Lower lobe of right lung (tissue), 2 donors: ENCODE measurements around the gene GPR107. TPM values are rescaled to one million over a fixed set of nuclear protein-coding genes. Genes with fewer than 3 reads are reported as not detected.

Experiments
- ATAC-seq, 2 donors: fragments of 200-7000 bp; cut with Tn5 transposase; one replicate each; pipeline ENCODE4 v1.9.1; 2020 to 2022; ENCODE audit warnings: mild to moderate bottlenecking in 2 of 2, moderate library complexity in 2 of 2
- DNase-seq: peaks from one replicate; pipeline ENCODE4 v3.0.0-alpha.2; 2020
- H3K27ac ChIP-seq: fragments of 200-600 bp; one replicate; pipeline ENCODE4 v1.8.0; 2022
- H3K27me3 ChIP-seq: fragments of 200-600 bp; one replicate; pipeline ENCODE4 v1.8.0; 2022; ENCODE audit warnings: low read depth
- H3K36me3 ChIP-seq: fragments of 200-600 bp; one replicate; pipeline ENCODE4 v1.8.0; 2022; ENCODE audit warnings: mild to moderate bottlenecking
- H3K4me1 ChIP-seq: fragments of 200-600 bp; one replicate; pipeline ENCODE4 v1.8.0; 2022
- H3K4me3 ChIP-seq: fragments of 200-600 bp; one replicate; pipeline ENCODE4 v1.8.0; 2022; ENCODE audit warnings: mild to moderate bottlenecking
- H3K9me3 ChIP-seq: fragments of 200-600 bp; one replicate; pipeline ENCODE4 v1.8.0; 2022
- intact Hi-C: fragments of 100-400 bp; cut with DNase I; formaldehyde crosslinking; loops from one replicate; pipeline ENCODE4 v1.11.0; 2022
- total RNA-seq: library from RNA; stranded (reverse); fragmentation: NEBNext Ultra II Directional; extraction: Animal tissue kit (Norgen Biotek cat#: 25700); gene quantifications from one replicate; pipeline ENCODE4 v1.2.1, GENCODE V29; 2021
- TF ChIP-seq, protein P1 (sequence below): fragments of 200-600 bp; IDR thresholded peaks from one replicate; pipeline ENCODE4 v1.8.0; 2022; ENCODE audit warnings: antibody characterized with exemption, mild to moderate bottlenecking
- donor health status: DM: no; HTN: yes; CAD: no; lungs with severe emphysema.

The GPR107 gene
- total RNA-seq, 1 donor from 2014 or later = 43.0 TPM

- DNase-seq (no peak), ATAC-seq (no peak)
- Histone ChIP-seq H3K4me3 (no peak overlapping the region), H3K4me1 (no peaks in the 10 kb centered on the region), H3K27ac (no peak overlapping the region), H3K27me3 (no peaks in the 10 kb centered on the region), H3K36me3 (no peaks in the 10 kb centered on the region), H3K9me3 (no peaks in the 10 kb centered on the region)
- intact Hi-C loops = no loop called here
- TF ChIP-seq, protein P1, sequence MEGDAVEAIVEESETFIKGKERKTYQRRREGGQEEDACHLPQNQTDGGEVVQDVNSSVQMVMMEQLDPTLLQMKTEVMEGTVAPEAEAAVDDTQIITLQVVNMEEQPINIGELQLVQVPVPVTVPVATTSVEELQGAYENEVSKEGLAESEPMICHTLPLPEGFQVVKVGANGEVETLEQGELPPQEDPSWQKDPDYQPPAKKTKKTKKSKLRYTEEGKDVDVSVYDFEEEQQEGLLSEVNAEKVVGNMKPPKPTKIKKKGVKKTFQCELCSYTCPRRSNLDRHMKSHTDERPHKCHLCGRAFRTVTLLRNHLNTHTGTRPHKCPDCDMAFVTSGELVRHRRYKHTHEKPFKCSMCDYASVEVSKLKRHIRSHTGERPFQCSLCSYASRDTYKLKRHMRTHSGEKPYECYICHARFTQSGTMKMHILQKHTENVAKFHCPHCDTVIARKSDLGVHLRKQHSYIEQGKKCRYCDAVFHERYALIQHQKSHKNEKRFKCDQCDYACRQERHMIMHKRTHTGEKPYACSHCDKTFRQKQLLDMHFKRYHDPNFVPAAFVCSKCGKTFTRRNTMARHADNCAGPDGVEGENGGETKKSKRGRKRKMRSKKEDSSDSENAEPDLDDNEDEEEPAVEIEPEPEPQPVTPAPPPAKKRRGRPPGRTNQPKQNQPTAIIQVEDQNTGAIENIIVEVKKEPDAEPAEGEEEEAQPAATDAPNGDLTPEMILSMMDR = no peak
Measured at GRCh38 chr9:130180516-130180915, 126.8 kb downstream of the GPR107 start.

- ATAC-seq = no peak
- no peaks in the 10 kb centered on the region for H3K27me3 ChIP-seq
- H3K4me3 ChIP-seq = no peak overlapping the region
- no peak for DNase-seq
- TF ChIP-seq, protein P1 = no peak
- intact Hi-C loops = no loop called here
- H3K4me1 ChIP-seq = peaks cover 11% of the 10 kb centered on the region
- H3K9me3 ChIP-seq = no peaks in the 10 kb centered on the region
- H3K36me3 ChIP-seq = no peaks in the 10 kb centered on the region
- H3K27ac ChIP-seq = no peak overlapping the region
Measured at GRCh38 chr9:130181678-130182380, 128.1 kb downstream of the GPR107 start.

DNA sequence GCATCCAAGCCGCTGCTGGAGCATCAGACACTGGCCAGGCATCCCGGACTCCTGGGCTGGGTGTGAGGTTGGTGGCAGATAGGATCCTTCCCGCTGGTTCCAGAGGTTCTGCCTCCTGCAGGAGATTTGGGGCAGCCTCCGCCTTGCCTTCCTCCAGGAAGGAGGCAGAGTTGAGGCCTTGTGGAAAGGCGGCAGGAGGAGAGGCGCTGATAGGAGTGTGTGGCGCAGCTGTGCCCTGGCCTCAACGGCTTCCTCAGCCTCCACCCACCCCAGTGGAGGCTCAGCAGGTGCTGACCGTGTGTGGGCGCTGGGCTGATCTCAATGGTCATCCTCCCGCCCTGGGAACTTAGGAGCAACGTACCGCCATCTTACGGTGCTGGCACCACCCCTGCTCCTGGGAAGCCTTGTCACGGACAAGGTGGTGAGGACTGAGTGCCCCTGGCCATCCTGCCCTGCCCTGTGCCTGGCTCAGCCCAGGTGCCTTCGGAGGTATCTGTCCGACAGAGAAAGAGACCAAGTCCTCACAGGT lies 128.7 kb downstream of the GPR107 start:
- no peak for DNase-seq
- TF ChIP-seq, protein P1 = no peak
- no peaks in the 10 kb centered on the region for H3K9me3 ChIP-seq
- no peak for ATAC-seq
- H3K27me3 ChIP-seq = no peaks in the 10 kb centered on the region
- H3K36me3 ChIP-seq = no peaks in the 10 kb centered on the region
- no peak overlapping the region for H3K27ac ChIP-seq
- H3K4me3 ChIP-seq = no peak overlapping the region
- intact Hi-C loops = no loop called here
- peaks cover 17% of the 10 kb centered on the region for H3K4me1 ChIP-seq

DNA sequence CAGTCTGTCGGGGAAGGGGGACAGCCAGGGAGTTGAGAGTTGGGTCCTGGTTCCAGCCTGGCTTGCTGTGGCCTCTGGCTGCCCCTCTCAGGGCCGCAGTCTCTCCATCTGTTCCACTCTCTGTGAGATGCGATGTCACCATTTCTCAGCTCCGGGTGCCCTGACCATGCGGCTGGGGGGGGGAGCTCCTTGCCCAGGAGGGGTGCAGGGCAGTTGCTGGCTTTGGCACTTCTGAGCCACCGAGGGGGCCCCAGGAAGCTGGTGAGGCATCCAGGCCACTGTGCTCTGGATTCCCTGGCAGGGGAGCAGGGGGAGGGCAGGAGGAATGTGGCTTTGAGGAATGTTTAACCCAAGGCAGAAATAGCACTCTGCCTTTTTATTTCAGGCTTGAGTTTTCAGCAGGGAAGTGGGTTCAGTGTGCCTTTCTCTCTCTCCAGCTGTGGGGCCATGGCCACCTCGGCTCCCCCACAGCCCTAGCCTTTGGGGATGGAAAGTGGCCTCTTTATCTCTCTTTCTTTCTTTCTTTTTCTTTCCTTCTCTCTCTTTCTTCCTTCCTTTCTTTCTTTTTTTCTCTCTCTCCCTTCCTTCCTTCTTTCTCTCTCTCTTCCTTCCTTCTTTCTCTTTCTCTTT lies 129.5 kb downstream of the GPR107 start:
- ATAC-seq = no peak
- intact Hi-C loops = no loop called here
- no peaks in the 10 kb centered on the region for H3K27me3 ChIP-seq
- H3K4me3 ChIP-seq = no peak overlapping the region
- H3K36me3 ChIP-seq = no peaks in the 10 kb centered on the region
- H3K4me1 ChIP-seq = peaks cover 18% of the 10 kb centered on the region
- no peak for DNase-seq
- TF ChIP-seq, protein P1 = no peak
- no peak overlapping the region for H3K27ac ChIP-seq
- H3K9me3 ChIP-seq = no peaks in the 10 kb centered on the region

DNA sequence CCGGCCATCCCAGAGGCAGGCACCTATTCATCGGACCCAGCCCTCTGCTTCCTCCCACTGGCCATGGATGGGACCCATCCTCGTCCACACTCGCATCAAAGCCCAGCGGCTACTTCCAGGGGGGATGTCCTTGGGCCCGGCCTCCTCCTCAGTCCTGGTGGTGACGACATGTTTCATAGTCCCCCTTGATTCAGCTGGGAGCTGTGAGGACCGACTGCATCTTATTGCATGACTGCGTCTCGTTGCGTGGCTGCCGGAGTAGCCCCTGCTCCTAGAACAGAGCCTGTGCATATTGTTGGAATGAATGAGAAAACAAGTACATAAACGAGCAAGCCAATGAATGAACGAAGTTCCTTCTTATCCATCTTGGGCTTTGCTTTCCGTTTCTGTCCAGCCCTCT lies 131.3 kb downstream of the GPR107 start:
- no peak overlapping the region for H3K4me3 ChIP-seq

More for the DNA sequence above, 131.3 kb downstream of the GPR107 start:
- Histone ChIP-seq H3K27ac (no peak overlapping the region), H3K9me3 (no peaks in the 10 kb centered on the region), H3K4me1 (peaks cover 18% of the 10 kb centered on the region), H3K36me3 (no peaks in the 10 kb centered on the region), H3K27me3 (no peaks in the 10 kb centered on the region)
- DNase-seq (no peak), ATAC-seq (no peak)
- TF ChIP-seq, protein P1 = no peak
- intact Hi-C loops = no loop called here
